K562 (cell line): Measurements from ENCODE around the gene MACF1. TPM values are rescaled to one million over a fixed set of nuclear protein-coding genes. Genes with fewer than 3 reads are reported as not detected.

ENCODE experiments used
- ATAC-seq: fragments of 200-7000 bp; cut with Tn5 transposase; 3 replicates; pipeline ENCODE4 v1.9.1; 2020; ENCODE audit warnings: moderate library complexity
- BruUV-seq: library from RNA; stranded (reverse); fragments of 400-500 nt; replicated peaks from 2 replicates; lab custom pipeline; 2021; lab: Mats Ljungman, UMichigan
- CTCF ChIA-PET: fragments of 300-600 bp; formaldehyde crosslinking; extraction: SDS; loops from one replicate; lab custom pipeline; 2021; ENCODE audit warnings: low intra/inter-chr PET ratio; lab: Yijun Ruan, JAX
- POLR2A ChIA-PET: fragments of 300-600, 350-650 bp; sonication (Branson Sonifier 250); formaldehyde crosslinking; extraction: SDS; loops from one replicate; lab custom pipeline; 2021; ENCODE audit warnings: antibody characterized with exemption, inconsistent platforms; lab: Yijun Ruan, JAX
- DNase-seq, 4 experiments: peaks; one replicate each; pipeline versions ENCODE4 v3.0.0 to v3.0.0-alpha.2; 2011 to 2018; ENCODE audit warnings: low spot score in 3 of 4, mixed read lengths in 3 of 4; ENCODE audit errors: extremely low read depth in 1 of 4
- FAIRE-seq: peaks from 2 replicates; lab custom pipeline; 2011; peaks lifted over from hg19 to GRCh38; lab: Jason Lieb, UNC
- H2AFZ ChIP-seq: 2 replicates; pipeline ENCODE4 v1.6.0; 2011; ENCODE audit warnings: low read depth, low read length, control low read depth, inconsistent platforms
- H3K27ac ChIP-seq: fragments of 200-600 bp; 3 replicates; pipeline ENCODE4 v1.8.0; 2011; ENCODE audit warnings: low read depth, mild to moderate bottlenecking, control low read depth, inconsistent platforms, low read length, moderate library complexity, mixed read lengths; ENCODE audit errors: extremely low read depth
- H3K27me3 ChIP-seq, 2 experiments: fragments of 300-600 bp in 1 of 2; 2 replicates in 1 of 2; 3 replicates in 1 of 2; pipeline versions ENCODE4 v1.6.0 to v1.8.0; 2011; ENCODE audit warnings: inconsistent platforms in 2 of 2, low read length in 2 of 2, mild to moderate bottlenecking in 1 of 2, mixed read lengths in 1 of 2, moderate library complexity in 1 of 2; ENCODE audit not compliant: control insufficient read depth in 2 of 2, insufficient read depth in 2 of 2
- H3K36me3 ChIP-seq: fragments of 300-600 bp; 3 replicates; pipeline ENCODE4 v1.8.0; 2011; ENCODE audit warnings: mild to moderate bottlenecking, low read length, inconsistent platforms; ENCODE audit not compliant: control insufficient read depth, insufficient read depth
- H3K4me1 ChIP-seq, 2 experiments: fragments of 200-600 bp in 1 of 2; replicated peaks in 1 of 2; 2 replicates in 1 of 2; 3 replicates in 1 of 2; pipeline versions ENCODE4 v1.5.1 to v1.8.0; 2011; ENCODE audit warnings: inconsistent platforms in 2 of 2, low read length in 2 of 2, mild to moderate bottlenecking in 1 of 2, mixed read lengths in 1 of 2, moderate library complexity in 1 of 2; ENCODE audit not compliant: control insufficient read depth in 2 of 2, insufficient read depth in 2 of 2
- H3K4me2 ChIP-seq: 2 replicates; pipeline ENCODE4 v1.6.1; 2011; ENCODE audit warnings: low read length, control low read depth, inconsistent platforms, mixed read lengths; ENCODE audit not compliant: insufficient read depth
- H3K4me3 ChIP-seq: fragments of 200-600 bp; sonication (generic), shearing (Covaris generic); 2 replicates; pipeline ENCODE4 v1.5.1; 2016; ENCODE audit warnings: control low read depth, inconsistent platforms
- H3K79me2 ChIP-seq: fragments of 200-600 bp; 3 replicates; pipeline ENCODE4 v1.8.0; 2011; ENCODE audit warnings: low read length, inconsistent platforms; ENCODE audit not compliant: control insufficient read depth, insufficient read depth
- H3K9ac ChIP-seq, 2 experiments: 2 replicates each; pipeline versions ENCODE4 v1.6.0 to v1.6.1; 2011; ENCODE audit warnings: low read depth in 2 of 2, low read length in 2 of 2, control low read depth in 1 of 2, inconsistent platforms in 1 of 2, mild to moderate bottlenecking in 1 of 2, mixed read lengths in 1 of 2; ENCODE audit not compliant: insufficient read depth in 1 of 2
- H3K9me1 ChIP-seq: one replicate; pipeline ENCODE4 v1.6.0; 2011; ENCODE audit warnings: inconsistent platforms, mild to moderate bottlenecking, low read length, moderate library complexity; ENCODE audit not compliant: control insufficient read depth, insufficient read depth
- H3K9me3 ChIP-seq: replicated peaks from 2 replicates; pipeline ENCODE4 v1.5.1; 2011; ENCODE audit warnings: low read depth, low read length, inconsistent platforms; ENCODE audit not compliant: control insufficient read depth, insufficient read depth
- H4K20me1 ChIP-seq: replicated peaks from 2 replicates; pipeline ENCODE4 v1.6.1; 2011; ENCODE audit warnings: low read length, inconsistent platforms, mixed read lengths; ENCODE audit not compliant: control insufficient read depth, insufficient read depth
- ARID1B ChIP-seq: fragments of 450-650 bp; IDR thresholded peaks from 2 replicates; pipeline ENCODE4 v1.6.1; 2016; ENCODE audit warnings: antibody characterized with exemption, mild to moderate bottlenecking, inconsistent platforms
- CEBPB ChIP-seq: fragments of 450-650 bp; IDR thresholded peaks from 2 replicates; pipeline ENCODE4 v1.6.1; 2016; ENCODE audit warnings: missing genetic modification characterization, missing compliant biosample characterization
- ZNF212 ChIP-seq: fragments of 450-650 bp; formaldehyde crosslinking; IDR thresholded peaks from 2 replicates; pipeline ENCODE4 v1.4.0; 2020; ENCODE audit warnings: mild to moderate bottlenecking
- WGBS: fragments of 100-300 bp; shearing (Covaris generic); methylation state at CpG from one replicate; pipeline ENCODE4 v1.1.6; 2016; ENCODE audit warnings: low coverage, mixed read lengths; ENCODE audit not compliant: insufficient coverage; ENCODE audit errors: missing lambda C conversion rate; 5-methylcytosine and 5-hydroxymethylcytosine counted together
- in situ Hi-C: fragments of 300-500 bp; cut with MboI; formaldehyde crosslinking; loops from 4 replicates; pipeline ENCODE4 v1.15.0; 2018; ENCODE audit warnings: inconsistent platforms, mixed read lengths
- intact Hi-C: fragments of 100-400 bp; cut with micrococcal nuclease; formaldehyde crosslinking; loops from 2 replicates; pipeline ENCODE4 v1.14.2; 2022
- polyA plus RNA-seq, 8 experiments: library from polyadenylated mRNA; depleted of rRNA in 4 of 8; stranded (reverse) in 5 of 8; unstranded in 3 of 8; fragments of >200 nt; fragmentation: Nextera tagmentation in 2 of 8; fragmentation: Illumina TruSeq in 1 of 8; extraction: Ambion mirVana in 2 of 8; extraction: Trizol in 1 of 8; gene quantifications; 2 replicates each; pipeline versions ENCODE4 v1.2.1 to v1.2.3, GENCODE V29; 2011 to 2014; ENCODE audit warnings: inconsistent platforms in 1 of 8, missing spikeins in 1 of 8
- total RNA-seq, 7 experiments: library from RNA; depleted of rRNA in 6 of 7; stranded (reverse); fragments of >200 nt in 6 of 7; fragmentation: Illumina TruSeq in 2 of 7; extraction: Trizol in 2 of 7; gene quantifications; 2 replicates each; pipeline versions ENCODE4 v1.2.1 to v1.2.3, GENCODE V29; 2011 to 2021; ENCODE audit warnings: low replicate concordance in 1 of 7
- TF ChIP-seq, protein P1 (sequence below): sonication (generic); formaldehyde crosslinking; IDR thresholded peaks from 2 replicates; pipeline ENCODE4 v1.8.0; 2022; ENCODE audit warnings: missing genetic modification reagents, mild to moderate bottlenecking, borderline replicate concordance
- TF ChIP-seq, protein P2 (sequence below), 3 experiments: fragments of 200-800 bp in 1 of 3; sonication (Bioruptor generic) in 1 of 3; sonication (generic) in 1 of 3; formaldehyde crosslinking in 1 of 3; IDR thresholded peaks; 2 replicates each; pipeline versions ENCODE4 v1.6.1 to v1.8.0; 2016 to 2022; ENCODE audit warnings: mild to moderate bottlenecking in 2 of 3, missing compliant biosample characterization in 2 of 3, missing genetic modification characterization in 2 of 3, missing genetic modification reagents in 1 of 3
- TF ChIP-seq, protein P3 (sequence below): fragments of 150-350 bp; conservative IDR thresholded peaks from 2 replicates; pipeline ENCODE4 v1.6.1; 2014; ENCODE audit warnings: low read length
- TF ChIP-seq, protein P4 (sequence below), 2 experiments: fragments of 150-350 bp in 1 of 2; IDR thresholded peaks; 2 replicates each; pipeline ENCODE4 v1.6.1; 2012 to 2016; ENCODE audit warnings: low read depth in 2 of 2, low read length in 2 of 2, mild to moderate bottlenecking in 1 of 2, moderate library complexity in 1 of 2
- TF ChIP-seq, protein P5 (sequence below): sonication (generic); IDR thresholded peaks from 2 replicates; pipeline ENCODE4 v1.6.1; 2016

Gene MACF1
- total and polyA plus RNA-seq, 9 of the 15 experiments (the other 6 are each of a cell fraction or from before 2014, with no cell fraction given): 13.2 to 232 (median 112) TPM

DNA sequence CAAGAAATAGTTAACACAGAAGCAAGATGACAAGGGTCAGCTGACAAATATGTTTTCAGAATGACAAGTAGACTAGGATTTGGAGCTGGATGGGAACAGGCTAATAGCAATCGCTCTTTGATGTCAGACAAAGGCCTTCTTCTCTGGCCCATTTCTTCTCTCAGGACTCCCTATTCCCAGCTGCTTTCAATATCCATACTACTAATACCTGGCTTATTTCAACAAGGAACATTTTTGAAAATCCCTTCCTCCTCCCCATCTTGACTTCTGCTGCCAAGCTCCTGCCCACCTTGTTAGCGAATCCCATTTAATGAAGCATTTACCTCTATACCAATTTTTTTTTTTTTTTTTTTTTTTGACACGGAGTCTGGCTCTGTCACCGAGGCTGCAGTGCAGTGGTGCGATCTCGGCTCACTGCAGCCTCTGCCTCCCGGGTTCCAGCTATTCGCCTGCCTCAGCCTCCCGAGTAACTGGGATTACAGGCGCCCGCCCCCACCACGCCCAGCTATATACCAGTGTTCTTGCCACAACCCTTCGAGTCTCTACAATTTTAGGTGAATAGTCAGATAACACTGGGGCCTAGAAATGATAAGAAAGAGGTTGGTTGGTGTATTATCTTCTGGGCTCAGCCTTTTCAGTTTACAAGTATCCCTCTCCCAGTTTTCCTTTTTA is 68.4 kb downstream of the MACF1 start:
- Histone ChIP-seq H3K79me2 (peaks cover 21% of the 10 kb centered on the region), H3K9me1 (no peaks in the 10 kb centered on the region), H3K4me2 (0 out of 2 replicates have a peak overlapping the region, but pooled peaks have one; percentile 4), H3K4me1 (peaks cover 23 to 45% of the 10 kb centered on the region in 2 experiments), H4K20me1 (peaks cover 6% of the 10 kb centered on the region; the same call in 1 of the 2 replicates), H3K9me3 (no peaks in the 10 kb centered on the region), H3K9ac (no peak overlapping the region), H3K27ac (no peak overlapping the region), H3K4me3 (no peak overlapping the region), H2AFZ (no peak overlapping the region), H3K36me3 (peaks cover 10% of the 10 kb centered on the region; the same call in 1 of the 3 replicates), H3K27me3 (no peaks in the 10 kb centered on the region)
- DNase-seq (peak in 1 of 4 experiments; percentile 26), ATAC-seq (0 out of 3 replicates have a peak, but pooled peaks have one; percentile 7), FAIRE-seq (no peak)
- intact Hi-C loops: no loop called here
- in situ Hi-C loops: no loop called here
- no TSS peak for BruUV-seq
- CTCF ChIA-PET: interaction anchor here (0.6 kb wide), 1 partner anchor 145 kb away, joined by 3 read pairs; no protein-coding TSS in a partner anchor
- 41% methylated on average over 12 of the region's 13 CpGs for WGBS
- POLR2A ChIA-PET: interaction anchor here (1.2 to 1.4 kb wide), 2 partner anchors 46 to 119 kb away, joined by 4 read pairs; no protein-coding TSS in a partner anchor
- TF ChIP-seq, protein P1, sequence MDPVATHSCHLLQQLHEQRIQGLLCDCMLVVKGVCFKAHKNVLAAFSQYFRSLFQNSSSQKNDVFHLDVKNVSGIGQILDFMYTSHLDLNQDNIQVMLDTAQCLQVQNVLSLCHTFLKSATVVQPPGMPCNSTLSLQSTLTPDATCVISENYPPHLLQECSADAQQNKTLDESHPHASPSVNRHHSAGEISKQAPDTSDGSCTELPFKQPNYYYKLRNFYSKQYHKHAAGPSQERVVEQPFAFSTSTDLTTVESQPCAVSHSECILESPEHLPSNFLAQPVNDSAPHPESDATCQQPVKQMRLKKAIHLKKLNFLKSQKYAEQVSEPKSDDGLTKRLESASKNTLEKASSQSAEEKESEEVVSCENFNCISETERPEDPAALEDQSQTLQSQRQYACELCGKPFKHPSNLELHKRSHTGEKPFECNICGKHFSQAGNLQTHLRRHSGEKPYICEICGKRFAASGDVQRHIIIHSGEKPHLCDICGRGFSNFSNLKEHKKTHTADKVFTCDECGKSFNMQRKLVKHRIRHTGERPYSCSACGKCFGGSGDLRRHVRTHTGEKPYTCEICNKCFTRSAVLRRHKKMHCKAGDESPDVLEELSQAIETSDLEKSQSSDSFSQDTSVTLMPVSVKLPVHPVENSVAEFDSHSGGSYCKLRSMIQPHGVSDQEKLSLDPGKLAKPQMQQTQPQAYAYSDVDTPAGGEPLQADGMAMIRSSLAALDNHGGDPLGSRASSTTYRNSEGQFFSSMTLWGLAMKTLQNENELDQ (CRISPR knock-in tag): no peak
- TF ChIP-seq, protein P2, sequence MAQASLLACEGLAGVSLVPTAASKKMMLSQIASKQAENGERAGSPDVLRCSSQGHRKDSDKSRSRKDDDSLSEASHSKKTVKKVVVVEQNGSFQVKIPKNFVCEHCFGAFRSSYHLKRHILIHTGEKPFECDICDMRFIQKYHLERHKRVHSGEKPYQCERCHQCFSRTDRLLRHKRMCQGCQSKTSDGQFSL (CRISPR knock-in tag; IDR thresholded peaks at IDR 0.05): no peak
- TF ChIP-seq, protein P2 (tag; IDR thresholded peaks at IDR 0.05): no peak
- TF ChIP-seq, protein P3, sequence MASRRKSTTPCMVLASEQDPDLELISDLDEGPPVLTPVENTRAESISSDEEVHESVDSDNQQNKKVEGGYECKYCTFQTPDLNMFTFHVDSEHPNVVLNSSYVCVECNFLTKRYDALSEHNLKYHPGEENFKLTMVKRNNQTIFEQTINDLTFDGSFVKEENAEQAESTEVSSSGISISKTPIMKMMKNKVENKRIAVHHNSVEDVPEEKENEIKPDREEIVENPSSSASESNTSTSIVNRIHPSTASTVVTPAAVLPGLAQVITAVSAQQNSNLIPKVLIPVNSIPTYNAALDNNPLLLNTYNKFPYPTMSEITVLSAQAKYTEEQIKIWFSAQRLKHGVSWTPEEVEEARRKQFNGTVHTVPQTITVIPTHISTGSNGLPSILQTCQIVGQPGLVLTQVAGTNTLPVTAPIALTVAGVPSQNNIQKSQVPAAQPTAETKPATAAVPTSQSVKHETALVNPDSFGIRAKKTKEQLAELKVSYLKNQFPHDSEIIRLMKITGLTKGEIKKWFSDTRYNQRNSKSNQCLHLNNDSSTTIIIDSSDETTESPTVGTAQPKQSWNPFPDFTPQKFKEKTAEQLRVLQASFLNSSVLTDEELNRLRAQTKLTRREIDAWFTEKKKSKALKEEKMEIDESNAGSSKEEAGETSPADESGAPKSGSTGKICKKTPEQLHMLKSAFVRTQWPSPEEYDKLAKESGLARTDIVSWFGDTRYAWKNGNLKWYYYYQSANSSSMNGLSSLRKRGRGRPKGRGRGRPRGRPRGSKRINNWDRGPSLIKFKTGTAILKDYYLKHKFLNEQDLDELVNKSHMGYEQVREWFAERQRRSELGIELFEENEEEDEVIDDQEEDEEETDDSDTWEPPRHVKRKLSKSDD: no peak
- TF ChIP-seq, protein P4, sequence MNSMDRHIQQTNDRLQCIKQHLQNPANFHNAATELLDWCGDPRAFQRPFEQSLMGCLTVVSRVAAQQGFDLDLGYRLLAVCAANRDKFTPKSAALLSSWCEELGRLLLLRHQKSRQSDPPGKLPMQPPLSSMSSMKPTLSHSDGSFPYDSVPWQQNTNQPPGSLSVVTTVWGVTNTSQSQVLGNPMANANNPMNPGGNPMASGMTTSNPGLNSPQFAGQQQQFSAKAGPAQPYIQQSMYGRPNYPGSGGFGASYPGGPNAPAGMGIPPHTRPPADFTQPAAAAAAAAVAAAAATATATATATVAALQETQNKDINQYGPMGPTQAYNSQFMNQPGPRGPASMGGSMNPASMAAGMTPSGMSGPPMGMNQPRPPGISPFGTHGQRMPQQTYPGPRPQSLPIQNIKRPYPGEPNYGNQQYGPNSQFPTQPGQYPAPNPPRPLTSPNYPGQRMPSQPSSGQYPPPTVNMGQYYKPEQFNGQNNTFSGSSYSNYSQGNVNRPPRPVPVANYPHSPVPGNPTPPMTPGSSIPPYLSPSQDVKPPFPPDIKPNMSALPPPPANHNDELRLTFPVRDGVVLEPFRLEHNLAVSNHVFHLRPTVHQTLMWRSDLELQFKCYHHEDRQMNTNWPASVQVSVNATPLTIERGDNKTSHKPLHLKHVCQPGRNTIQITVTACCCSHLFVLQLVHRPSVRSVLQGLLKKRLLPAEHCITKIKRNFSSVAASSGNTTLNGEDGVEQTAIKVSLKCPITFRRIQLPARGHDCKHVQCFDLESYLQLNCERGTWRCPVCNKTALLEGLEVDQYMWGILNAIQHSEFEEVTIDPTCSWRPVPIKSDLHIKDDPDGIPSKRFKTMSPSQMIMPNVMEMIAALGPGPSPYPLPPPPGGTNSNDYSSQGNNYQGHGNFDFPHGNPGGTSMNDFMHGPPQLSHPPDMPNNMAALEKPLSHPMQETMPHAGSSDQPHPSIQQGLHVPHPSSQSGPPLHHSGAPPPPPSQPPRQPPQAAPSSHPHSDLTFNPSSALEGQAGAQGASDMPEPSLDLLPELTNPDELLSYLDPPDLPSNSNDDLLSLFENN (IDR thresholded peaks at IDR 0.05; ENCODE audit: low read depth in 2 of 2, low read length in 2 of 2): no peak
- TF ChIP-seq ARID1B (peak; percentile 26; the same call in 1 of the 2 replicates), CEBPB (tag) (no peak), ZNF212 (no peak)
- TF ChIP-seq, protein P5, sequence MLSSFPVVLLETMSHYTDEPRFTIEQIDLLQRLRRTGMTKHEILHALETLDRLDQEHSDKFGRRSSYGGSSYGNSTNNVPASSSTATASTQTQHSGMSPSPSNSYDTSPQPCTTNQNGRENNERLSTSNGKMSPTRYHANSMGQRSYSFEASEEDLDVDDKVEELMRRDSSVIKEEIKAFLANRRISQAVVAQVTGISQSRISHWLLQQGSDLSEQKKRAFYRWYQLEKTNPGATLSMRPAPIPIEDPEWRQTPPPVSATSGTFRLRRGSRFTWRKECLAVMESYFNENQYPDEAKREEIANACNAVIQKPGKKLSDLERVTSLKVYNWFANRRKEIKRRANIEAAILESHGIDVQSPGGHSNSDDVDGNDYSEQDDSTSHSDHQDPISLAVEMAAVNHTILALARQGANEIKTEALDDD: 0 out of 2 replicates have a peak, but pooled peaks have one; percentile 43
